Astrocyte (in vitro differentiated cells and primary cell): ENCODE measurements around the gene KCNJ16.

ENCODE experiments used
- EZH2 ChIP-seq: IDR thresholded peaks from 2 replicates; pipeline ENCODE4 v1.6.1; 2012; ENCODE audit warnings: mild to moderate bottlenecking, low read length, inconsistent platforms; ENCODE audit not compliant: insufficient read depth
- TF ChIP-seq, protein P1 (sequence below): IDR thresholded peaks from 2 replicates; pipeline ENCODE4 v1.5.1; 2011; ENCODE audit warnings: low read depth, mild to moderate bottlenecking, inconsistent platforms, low read length, moderate library complexity; ENCODE audit not compliant: insufficient read depth

- TF ChIP-seq, protein P1, sequence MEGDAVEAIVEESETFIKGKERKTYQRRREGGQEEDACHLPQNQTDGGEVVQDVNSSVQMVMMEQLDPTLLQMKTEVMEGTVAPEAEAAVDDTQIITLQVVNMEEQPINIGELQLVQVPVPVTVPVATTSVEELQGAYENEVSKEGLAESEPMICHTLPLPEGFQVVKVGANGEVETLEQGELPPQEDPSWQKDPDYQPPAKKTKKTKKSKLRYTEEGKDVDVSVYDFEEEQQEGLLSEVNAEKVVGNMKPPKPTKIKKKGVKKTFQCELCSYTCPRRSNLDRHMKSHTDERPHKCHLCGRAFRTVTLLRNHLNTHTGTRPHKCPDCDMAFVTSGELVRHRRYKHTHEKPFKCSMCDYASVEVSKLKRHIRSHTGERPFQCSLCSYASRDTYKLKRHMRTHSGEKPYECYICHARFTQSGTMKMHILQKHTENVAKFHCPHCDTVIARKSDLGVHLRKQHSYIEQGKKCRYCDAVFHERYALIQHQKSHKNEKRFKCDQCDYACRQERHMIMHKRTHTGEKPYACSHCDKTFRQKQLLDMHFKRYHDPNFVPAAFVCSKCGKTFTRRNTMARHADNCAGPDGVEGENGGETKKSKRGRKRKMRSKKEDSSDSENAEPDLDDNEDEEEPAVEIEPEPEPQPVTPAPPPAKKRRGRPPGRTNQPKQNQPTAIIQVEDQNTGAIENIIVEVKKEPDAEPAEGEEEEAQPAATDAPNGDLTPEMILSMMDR = no peak
- no peak for TF ChIP-seq EZH2
Observed at GRCh38 chr17:70099884-70100283, 24.9 kb downstream of the KCNJ16 start.
